ENCODE data around the gene ADAM23.

ADAM23 gene

DNA sequence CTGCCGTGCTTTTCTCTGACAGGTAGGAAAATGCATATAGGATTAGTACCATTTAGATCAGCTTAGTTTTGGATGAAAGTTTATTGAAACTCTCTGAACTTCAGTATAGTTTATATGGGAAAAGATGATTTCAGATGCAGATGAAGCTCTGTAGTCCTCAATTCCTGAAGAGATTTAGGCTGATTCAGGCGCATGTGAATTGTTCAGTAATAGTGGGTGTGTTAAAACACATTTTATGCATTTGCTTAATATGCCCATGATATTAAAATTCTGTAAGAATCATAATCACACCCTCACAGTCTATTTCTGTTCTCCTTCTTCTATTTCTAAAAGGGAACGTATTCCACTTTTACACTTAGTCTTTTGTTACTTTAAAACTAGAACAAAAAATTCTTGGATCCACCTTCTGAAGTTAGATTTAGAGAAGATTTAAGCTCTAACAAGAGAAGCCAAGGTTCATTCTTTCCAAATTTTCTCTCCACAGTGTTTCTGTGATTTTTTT lies 154.4 kb downstream of the ADAM23 start:
- H3K4me3 ChIP-seq (ENCODE audit: low read depth, low read length): no peak overlapping the region
- no peak for TF ChIP-seq CTCF (IDR thresholded peaks at IDR 0.05; ENCODE audit: control insufficient read depth, extremely low read depth, insufficient read depth)
- DNase-seq (ENCODE audit: low read depth): no peak

- no peak for DNase-seq (ENCODE audit: low read depth)
- no peak for TF ChIP-seq CTCF (IDR thresholded peaks at IDR 0.05; ENCODE audit: control insufficient read depth, extremely low read depth, insufficient read depth)
- H3K4me3 ChIP-seq (ENCODE audit: low read depth, low read length): no peak overlapping the region
Observed at GRCh38 chr2:206603243-206603642, 159.9 kb downstream of the ADAM23 start.

GRCh38 chr2:206610451-206610850 lies 167.1 kb downstream of the ADAM23 start:
- DNase-seq (ENCODE audit: low read depth): no peak
- no peak for TF ChIP-seq CTCF (IDR thresholded peaks at IDR 0.05; ENCODE audit: control insufficient read depth, extremely low read depth, insufficient read depth)
- H3K4me3 ChIP-seq (ENCODE audit: low read depth, low read length): no peak overlapping the region

GRCh38 chr2:206611191-206611590 lies 167.9 kb downstream of the ADAM23 start:
- TF ChIP-seq CTCF (IDR thresholded peaks at IDR 0.05; ENCODE audit: control insufficient read depth, extremely low read depth, insufficient read depth): no peak
- DNase-seq (ENCODE audit: low read depth): no peak
- no peak overlapping the region for H3K4me3 ChIP-seq (ENCODE audit: low read depth, low read length)

DNA sequence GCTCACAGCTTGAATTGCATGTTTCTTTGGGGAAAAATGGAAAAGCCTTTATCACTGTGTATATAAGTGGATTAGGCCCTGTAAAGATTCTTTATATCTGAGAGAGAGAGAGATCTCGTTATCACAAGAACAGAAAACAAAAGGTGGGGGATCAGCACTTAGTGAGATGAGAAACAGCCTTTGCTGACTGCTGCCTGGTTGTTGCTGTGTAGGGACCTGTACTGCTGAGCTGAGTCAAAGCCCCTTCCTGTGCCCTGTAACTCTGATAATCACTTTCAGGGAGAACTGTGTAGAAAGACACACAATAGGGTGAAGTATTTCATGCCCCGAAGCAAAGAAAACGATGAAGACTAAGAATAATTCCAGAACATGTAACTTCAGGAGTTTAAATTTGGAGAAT lies 168.4 kb downstream of the ADAM23 start:
- no peak overlapping the region for H3K4me3 ChIP-seq (ENCODE audit: low read depth, low read length)
- DNase-seq (ENCODE audit: low read depth): no peak
- no peak for TF ChIP-seq CTCF (IDR thresholded peaks at IDR 0.05; ENCODE audit: control insufficient read depth, extremely low read depth, insufficient read depth)

DNA sequence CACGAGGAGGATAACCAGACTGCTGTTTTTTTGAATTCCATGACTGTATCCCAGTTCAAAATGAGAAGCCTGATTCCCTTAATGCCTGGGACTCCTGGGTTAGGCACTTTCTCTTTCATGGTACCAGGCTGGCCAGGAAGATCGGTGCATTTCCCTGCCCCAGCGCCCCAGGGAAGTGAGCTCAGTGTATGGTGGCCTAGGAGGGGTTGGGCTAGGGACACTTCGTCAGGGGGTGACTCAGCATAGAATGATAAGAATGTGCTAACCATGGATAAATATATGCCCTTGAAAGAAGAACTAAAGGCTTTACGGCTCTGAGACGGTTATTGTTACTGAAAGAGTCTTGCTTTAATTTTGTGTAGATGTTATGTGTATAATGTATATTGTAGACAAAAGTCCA lies 171.5 kb downstream of the ADAM23 start:
- DNase-seq (ENCODE audit: low read depth): no peak

More for the DNA sequence above, 171.5 kb downstream of the ADAM23 start:
- no peak for TF ChIP-seq CTCF (IDR thresholded peaks at IDR 0.05; ENCODE audit: control insufficient read depth, extremely low read depth, insufficient read depth)
- no peak overlapping the region for H3K4me3 ChIP-seq (ENCODE audit: low read depth, low read length)
